ENCODE results near the gene MPHOSPH9. TPM values are rescaled to one million over a fixed set of nuclear protein-coding genes. Genes with fewer than 3 reads are reported as not detected.

MPHOSPH9 gene
- total RNA-seq, result 12.8 TPM
- long read RNA-seq, partial matches to known transcripts, result 2 of 7 reads
- long read RNA-seq, other reads (novel, unspliced or antisense), result 5 of 7 reads

GRCh38 chr12:123232807-123233504 lies at the start of gene MPHOSPH9, which contains the start of gene MTRFR:
Gene MPHOSPH9, minus strand, starts transcription at chr12:123233141. Its CDS starts 2,777 bp downstream, at chr12:123230364.
Gene MTRFR, plus strand, starts transcription at chr12:123233436. Its CDS starts 20,239 bp downstream, at chr12:123253675.
- DNase-seq (ENCODE audit: low spot score), result peak; percentile 98

- no peak for DNase-seq (ENCODE audit: low spot score)
Measured at GRCh38 chr12:123282111-123282510, 49.2 kb upstream of the MPHOSPH9 start.

GRCh38 chr12:123280971-123281370 lies 48.0 kb upstream of the MPHOSPH9 start:
- DNase-seq (ENCODE audit: low spot score), result no peak

DNA sequence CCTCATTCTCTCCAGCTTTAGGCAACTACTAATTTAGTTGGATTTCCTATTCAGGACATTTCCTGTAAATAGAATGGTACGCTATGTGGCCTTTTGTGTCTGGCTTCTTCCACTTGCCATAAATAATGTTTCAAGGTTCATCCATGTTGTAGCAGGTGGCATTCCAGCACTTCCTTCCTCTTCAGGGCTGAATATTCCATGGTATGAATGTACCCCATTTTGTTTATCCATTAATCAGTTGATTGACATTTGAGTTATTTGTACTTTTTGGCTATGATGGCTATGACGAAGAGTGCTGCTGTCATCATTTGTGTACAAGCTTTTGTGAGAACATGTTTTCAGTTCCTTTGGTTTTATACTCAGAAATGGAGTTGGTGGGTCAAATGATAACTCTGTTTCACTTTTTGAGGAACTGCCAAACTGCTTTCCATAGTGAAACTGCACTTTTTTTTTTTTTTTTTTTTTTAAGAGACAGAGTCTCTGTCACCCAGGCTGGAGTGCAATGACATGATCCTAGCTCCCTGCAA lies 45.2 kb upstream of the MPHOSPH9 start:
- no peak for DNase-seq (ENCODE audit: low spot score)

- DNase-seq (ENCODE audit: low spot score), result no peak
Measured at GRCh38 chr12:123273166-123273565, 40.2 kb upstream of the MPHOSPH9 start.

- peak; percentile 91 for DNase-seq (ENCODE audit: low spot score)
Measured at GRCh38 chr12:123271001-123271668, 38.2 kb upstream of the MPHOSPH9 start.

GRCh38 chr12:123270214-123271000 lies 37.5 kb upstream of the MPHOSPH9 start:
- DNase-seq (ENCODE audit: low spot score), result peak; percentile 90

- DNase-seq (ENCODE audit: low spot score), result peak; percentile 83
Measured at GRCh38 chr12:123269896-123270213, 36.9 kb upstream of the MPHOSPH9 start.

DNA sequence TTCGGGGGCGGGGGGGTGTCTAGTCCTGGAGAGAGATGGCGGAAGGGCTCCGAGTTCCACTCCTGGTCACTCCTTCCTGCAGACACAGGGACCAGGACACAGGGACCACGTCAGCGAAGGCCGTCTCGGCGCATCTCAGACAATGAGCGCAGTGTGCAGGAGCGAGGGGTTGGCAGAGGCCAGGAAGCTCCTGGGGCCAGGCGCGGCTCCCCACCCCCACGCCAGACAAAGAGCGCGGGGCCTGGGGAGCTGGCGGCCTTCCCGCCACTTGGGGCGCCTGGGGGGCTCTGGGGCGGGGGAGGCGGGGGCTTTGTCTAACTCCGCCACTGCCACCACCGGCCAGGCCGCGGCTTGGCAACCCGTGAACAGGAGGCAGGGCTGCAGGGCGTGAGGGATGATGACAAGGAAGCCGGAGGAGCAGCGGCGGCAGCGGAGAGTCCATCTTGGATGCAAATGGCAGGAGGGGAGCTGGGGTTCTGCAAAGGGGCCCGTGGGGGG lies 36.5 kb upstream of the MPHOSPH9 start:
- peak; percentile 92 for DNase-seq (ENCODE audit: low spot score)

DNA sequence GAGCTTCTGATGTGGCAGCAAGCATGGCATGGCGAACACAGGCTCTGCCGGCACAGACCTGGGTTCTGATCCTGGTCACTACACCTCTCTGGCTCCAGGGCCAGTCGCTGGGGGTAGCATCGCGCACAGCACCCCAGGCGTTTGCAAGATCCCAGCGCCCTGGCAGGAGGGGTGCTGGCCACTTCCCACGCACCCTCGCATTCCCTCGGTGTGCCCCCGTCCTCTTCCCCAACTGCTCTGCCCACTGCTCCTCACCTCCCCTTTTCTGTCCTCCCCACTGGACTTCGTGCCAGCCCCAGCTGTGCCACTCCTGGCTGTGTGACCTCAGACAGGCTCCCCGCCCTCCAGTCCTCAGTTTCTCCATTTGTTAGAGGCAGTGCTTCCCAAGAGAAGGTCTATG lies 35.9 kb upstream of the MPHOSPH9 start:
- no peak for DNase-seq (ENCODE audit: low spot score)

- no peak for DNase-seq (ENCODE audit: low spot score)
Measured at GRCh38 chr12:123267991-123268843, 35.3 kb upstream of the MPHOSPH9 start.

GRCh38 chr12:123267335-123267920 lies 34.5 kb upstream of the MPHOSPH9 start:
- DNase-seq (ENCODE audit: low spot score), result no peak

DNA sequence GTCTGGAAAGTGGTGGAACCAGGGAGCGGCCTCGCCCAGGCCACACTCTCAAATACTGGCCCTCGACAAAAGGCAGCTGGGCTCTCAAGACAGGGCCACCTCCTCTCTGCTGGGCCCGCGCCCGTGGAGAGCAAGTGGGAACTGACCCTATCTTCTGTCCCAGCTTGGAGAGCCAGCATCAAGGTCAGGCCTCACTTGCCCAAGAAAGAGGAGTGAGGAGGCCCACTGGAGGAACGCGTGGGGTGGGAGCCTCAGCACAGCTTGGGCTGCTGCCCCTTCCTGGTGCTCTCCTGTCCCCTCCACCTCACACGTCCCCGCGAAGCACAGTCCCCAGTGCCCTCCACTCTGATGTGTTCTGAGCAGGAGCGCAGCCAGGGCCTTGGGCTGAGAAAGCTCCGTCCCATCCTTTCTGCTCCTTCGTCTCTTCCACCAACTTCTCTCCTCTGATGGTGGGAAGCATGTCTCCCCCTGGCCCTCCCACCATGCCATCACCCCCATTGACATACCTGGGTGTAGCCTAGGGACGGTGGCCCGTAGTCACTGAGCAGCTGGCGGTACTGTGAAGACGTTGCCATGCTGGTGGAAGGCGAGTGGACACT lies 33.8 kb upstream of the MPHOSPH9 start:
- no peak for DNase-seq (ENCODE audit: low spot score)

DNA sequence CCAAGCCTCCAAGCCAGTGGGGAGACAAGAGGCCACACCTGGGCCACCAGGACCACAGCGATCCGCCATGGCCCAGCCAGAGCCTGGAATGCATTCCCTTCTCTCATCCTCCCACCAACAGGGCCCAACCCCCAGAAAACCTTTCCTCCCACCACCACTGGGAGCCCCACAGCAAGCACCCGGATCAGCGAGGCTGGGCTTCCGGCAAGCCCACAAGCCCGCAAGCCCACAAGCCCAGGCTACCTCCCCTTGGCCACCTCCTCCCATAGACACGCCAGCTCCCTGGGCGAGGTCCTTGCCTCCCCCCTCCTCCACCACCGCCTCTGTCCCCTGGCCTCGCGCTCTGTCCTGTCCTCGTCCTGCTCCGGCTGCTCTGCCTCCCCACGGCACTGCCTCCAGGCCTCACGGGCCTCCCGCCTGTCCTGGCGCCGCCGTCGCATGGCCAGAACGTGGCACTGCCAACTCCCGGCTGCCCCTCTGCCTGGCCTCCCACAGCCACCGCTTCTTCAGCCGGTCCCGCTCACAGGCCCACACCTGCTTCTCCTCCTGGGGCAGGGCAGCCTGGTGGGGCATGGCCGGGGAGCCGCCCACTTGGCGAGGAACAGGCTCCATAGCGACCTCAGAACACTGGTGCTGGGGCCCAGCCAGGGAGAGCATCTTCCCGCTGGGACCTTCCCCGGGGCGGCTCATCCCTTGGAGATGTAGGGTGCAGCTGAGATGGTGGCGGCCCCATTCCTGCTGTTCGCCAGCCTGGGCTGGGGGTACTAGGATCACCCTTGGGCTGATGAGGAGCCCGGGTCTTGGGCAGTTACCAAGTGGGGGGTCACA lies 33.1 kb upstream of the MPHOSPH9 start:
- DNase-seq (ENCODE audit: low spot score), result no peak

DNA sequence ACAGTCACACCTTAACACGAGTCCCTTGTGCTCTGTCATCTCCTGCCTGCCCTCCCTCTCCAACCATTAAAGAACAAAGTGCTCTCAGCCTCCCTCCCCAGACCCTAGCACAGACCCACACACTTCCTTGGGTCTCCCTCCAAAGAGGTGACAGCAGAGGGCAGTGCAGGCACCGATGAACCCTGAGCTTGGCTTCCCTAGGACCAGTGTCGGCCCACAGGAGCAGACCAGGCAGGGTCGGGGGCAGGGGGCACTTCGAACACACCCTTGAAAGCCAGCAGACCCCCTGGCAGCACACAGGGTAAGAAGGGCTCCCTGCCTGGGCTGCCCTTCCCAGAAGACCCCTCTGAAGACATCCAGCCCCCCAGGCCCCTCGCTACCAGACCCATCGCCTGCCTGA lies 31.7 kb upstream of the MPHOSPH9 start:
- DNase-seq (ENCODE audit: low spot score), result no peak

GRCh38 chr12:123263196-123263817 lies 30.4 kb upstream of the MPHOSPH9 start:
- no peak for DNase-seq (ENCODE audit: low spot score)

DNA sequence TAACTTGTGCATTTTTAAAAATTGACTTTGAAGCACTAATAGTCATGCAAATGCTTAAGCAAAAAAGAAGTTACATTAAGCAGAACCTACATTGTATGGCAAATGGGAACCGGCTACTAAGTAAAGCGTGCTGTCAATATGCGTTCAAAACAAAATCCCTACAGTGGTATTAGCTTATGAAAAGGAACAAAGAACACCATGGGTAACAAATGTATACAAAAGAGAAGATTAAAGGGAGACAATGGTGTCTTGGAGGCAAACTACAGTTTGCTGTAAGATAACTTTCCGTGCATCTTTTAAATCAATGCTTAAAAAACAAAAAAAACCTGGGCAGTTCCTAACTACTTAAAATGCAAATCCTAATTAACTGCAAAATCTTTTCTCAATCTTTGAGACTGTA lies 28.3 kb upstream of the MPHOSPH9 start:
- no peak for DNase-seq (ENCODE audit: low spot score)

DNA sequence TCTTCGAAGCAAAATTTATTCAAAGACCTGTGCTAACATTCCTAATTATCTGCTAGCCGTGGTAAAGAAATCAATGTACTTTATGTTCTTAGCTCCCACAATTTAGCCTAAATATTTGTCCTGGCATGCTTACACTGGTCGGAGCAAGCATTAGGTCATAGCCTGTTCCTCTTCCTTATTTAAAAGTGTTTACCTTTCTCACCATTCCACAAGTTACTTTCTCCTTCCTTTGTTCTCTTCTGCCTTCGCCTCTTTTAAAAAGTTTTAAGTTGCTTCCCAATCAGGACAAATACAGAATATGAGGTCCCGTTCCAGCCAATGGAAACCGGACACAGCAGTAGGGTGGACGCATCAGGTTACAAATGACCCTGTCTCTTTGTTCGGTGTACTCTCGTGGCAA lies 27.1 kb upstream of the MPHOSPH9 start:
- DNase-seq (ENCODE audit: low spot score), result no peak

Data from mesenteric fat pad (tissue), 1 donor.